GM18870 (cell line): Measurements from ENCODE around the gene C1QC.

Experiments
- ATAC-seq: cut with Tn5 transposase; IDR thresholded peaks from one replicate; pipeline ENCODE4 v1.9.1; 2021; ENCODE audit warnings: moderate library complexity; ENCODE audit not compliant: unreplicated experiment

C1QC gene

GRCh38 chr1:22618056-22618455 lies 25.4 kb upstream of the C1QC start:
- no peak for ATAC-seq

GRCh38 chr1:22619252-22619651 lies 24.2 kb upstream of the C1QC start:
- no peak for ATAC-seq

- ATAC-seq = no peak
These were observed 23.6 kb upstream of the C1QC start for GRCh38 chr1:22619798-22620197.

- no peak for ATAC-seq
These were observed 21.7 kb upstream of the C1QC start for GRCh38 chr1:22621761-22622160.

- no peak for ATAC-seq
These were observed 18.0 kb upstream of the C1QC start for GRCh38 chr1:22625262-22625925.

GRCh38 chr1:22626237-22627157 lies 16.9 kb upstream of the C1QC start:
- no peak for ATAC-seq

- ATAC-seq = no peak
These were observed 16.1 kb upstream of the C1QC start for GRCh38 chr1:22627331-22627730.

- ATAC-seq = no peak
These were observed 14.6 kb upstream of the C1QC start for GRCh38 chr1:22628698-22629444.

GRCh38 chr1:22629886-22630285 lies 13.5 kb upstream of the C1QC start:
- no peak for ATAC-seq

- no peak for ATAC-seq
These were observed 9.6 kb upstream of the C1QC start for GRCh38 chr1:22633697-22634463.

GRCh38 chr1:22635436-22635835 lies 8.0 kb upstream of the C1QC start:
- ATAC-seq = no peak

- ATAC-seq = no peak
These were observed 7.1 kb upstream of the C1QC start, which contains the start of gene C1QA for GRCh38 chr1:22636353-22636752. TSS of gene C1QA (plus strand) at chr1:22636628. CDS start at chr1:22637617, 989 bp downstream.

GRCh38 chr1:22636927-22637326 lies 6.5 kb upstream of the C1QC start:
- ATAC-seq = no peak

GRCh38 chr1:22637907-22638445 lies 5.5 kb upstream of the C1QC start:
- ATAC-seq = no peak

- no peak for ATAC-seq
These were observed 4.8 kb upstream of the C1QC start for GRCh38 chr1:22638476-22639234.

GRCh38 chr1:22639286-22639685 lies 4.1 kb upstream of the C1QC start:
- no peak for ATAC-seq

GRCh38 chr1:22641247-22641646 lies 2.2 kb upstream of the C1QC start:
- ATAC-seq = no peak

GRCh38 chr1:22641906-22642636 lies 1.4 kb upstream of the C1QC start:
- no peak for ATAC-seq

GRCh38 chr1:22643928-22644327 lies 495 bp downstream of the C1QC start:
- ATAC-seq = no peak
